Measurements from ENCODE around the gene KCNJ8.

The KCNJ8 gene

GRCh38 chr12:21780786-21781185, 6.3 kb upstream of the KCNJ8 start:
- no peak for TF ChIP-seq CTCF (conservative IDR thresholded peaks at IDR 0.05; ENCODE audit: low read length)
- H3K4me3 ChIP-seq (ENCODE audit: low read length): no peak overlapping the region
- DNase-seq (ENCODE audit: low read depth): no peak

- H3K4me3 ChIP-seq (ENCODE audit: low read length): no peak overlapping the region
- no peak for TF ChIP-seq CTCF (conservative IDR thresholded peaks at IDR 0.05; ENCODE audit: low read length)
- DNase-seq (ENCODE audit: low read depth): no peak
These were observed 1.7 kb upstream of the KCNJ8 start for GRCh38 chr12:21776175-21776574.

- DNase-seq (ENCODE audit: low read depth): no peak
- TF ChIP-seq CTCF (conservative IDR thresholded peaks at IDR 0.05; ENCODE audit: low read length): no peak
- peak overlapping the region; percentile 60 for H3K4me3 ChIP-seq (ENCODE audit: low read length)
These were observed 771 bp upstream of the KCNJ8 start for GRCh38 chr12:21775133-21775820.

GRCh38 chr12:21773806-21774205, 700 bp downstream of the KCNJ8 start:
- TF ChIP-seq CTCF (conservative IDR thresholded peaks at IDR 0.05; ENCODE audit: low read length): no peak
- peak overlapping the region; percentile 60 for H3K4me3 ChIP-seq (ENCODE audit: low read length)
- no peak for DNase-seq (ENCODE audit: low read depth)

- peak; percentile 31 for TF ChIP-seq CTCF (conservative IDR thresholded peaks at IDR 0.05; ENCODE audit: low read length)
- peak overlapping the region; percentile 60 for H3K4me3 ChIP-seq (ENCODE audit: low read length)
- DNase-seq (ENCODE audit: low read depth): peak; percentile 4
These were observed 1.2 kb downstream of the KCNJ8 start for GRCh38 chr12:21773263-21773741.

- H3K4me3 ChIP-seq (ENCODE audit: low read length): no peak overlapping the region
- peak; percentile 51 for DNase-seq (ENCODE audit: low read depth)
- TF ChIP-seq CTCF (conservative IDR thresholded peaks at IDR 0.05; ENCODE audit: low read length): no peak
These were observed 3.2 kb downstream of the KCNJ8 start for GRCh38 chr12:21771311-21771710.

- no peak overlapping the region for H3K4me3 ChIP-seq (ENCODE audit: low read length)
- no peak for TF ChIP-seq CTCF (conservative IDR thresholded peaks at IDR 0.05; ENCODE audit: low read length)
- peak; percentile 30 for DNase-seq (ENCODE audit: low read depth)
These were observed 5.2 kb downstream of the KCNJ8 start for GRCh38 chr12:21769307-21769706.
